GM23338 (cell line): ENCODE measurements around the gene JAK2. TPM values are rescaled to one million over a fixed set of nuclear protein-coding genes. Genes with fewer than 3 reads are reported as not detected.
"Not testable (repeated sequence)": the region's sequence is repeated elsewhere in the genome, so short reads cannot be mapped to it uniquely, and the experiment has no call there.

Source experiments
- ATAC-seq: fragments of 200-7000 bp; cut with Tn5 transposase; 3 replicates; pipeline ENCODE4 v1.9.1; 2020
- DNase-seq: peaks from one replicate; pipeline ENCODE4 v3.0.0-alpha.2; 2015; ENCODE audit warnings: low spot score
- H2AFZ ChIP-seq: fragments of 200-600 bp; sonication (generic); 2 replicates; pipeline ENCODE4 v1.8.0; 2016; ENCODE audit warnings: antibody characterized with exemption, mild to moderate bottlenecking, moderate library complexity
- H3F3A ChIP-seq: fragments of 200-600 bp; sonication (generic); replicated peaks from 2 replicates; pipeline ENCODE4 v1.8.0; 2017; ENCODE audit warnings: antibody characterized with exemption, mixed run types, low read depth
- H3K27ac ChIP-seq: fragments of 200-600 bp; sonication (generic); 2 replicates; pipeline ENCODE4 v1.6.1; 2016; ENCODE audit warnings: low read depth
- H3K27me3 ChIP-seq: fragments of 200-600 bp; sonication (generic); 2 replicates; pipeline ENCODE4 v1.8.0; 2016; ENCODE audit warnings: mild to moderate bottlenecking, mixed run types, moderate library complexity; ENCODE audit not compliant: insufficient read depth
- H3K36me3 ChIP-seq: fragments of 200-600 bp; sonication (generic); 2 replicates; pipeline ENCODE4 v1.8.0; 2016; ENCODE audit warnings: mild to moderate bottlenecking; ENCODE audit not compliant: insufficient read depth
- H3K4me1 ChIP-seq: fragments of 200-600 bp; sonication (generic); 2 replicates; pipeline ENCODE4 v1.8.0; 2016; ENCODE audit warnings: mild to moderate bottlenecking, moderate library complexity; ENCODE audit not compliant: insufficient read depth
- H3K4me2 ChIP-seq: fragments of 200-600 bp; sonication (generic); 2 replicates; pipeline ENCODE4 v1.7.1; 2017; ENCODE audit warnings: mixed run types
- H3K4me3 ChIP-seq: fragments of 200-600 bp; sonication (generic); 2 replicates; pipeline ENCODE4 v1.6.1; 2016; ENCODE audit warnings: mixed run types
- H3K79me2 ChIP-seq: fragments of 200-600 bp; sonication (generic); replicated peaks from 2 replicates; pipeline ENCODE4 v1.8.0; 2017; ENCODE audit warnings: mild to moderate bottlenecking; ENCODE audit not compliant: insufficient read depth
- H3K9me2 ChIP-seq: fragments of 200-600 bp; sonication (generic); 2 replicates; pipeline ENCODE4 v1.8.0; 2017; ENCODE audit not compliant: insufficient read depth
- H4K20me1 ChIP-seq: fragments of 200-600 bp; sonication (generic); replicated peaks from 2 replicates; pipeline ENCODE4 v1.8.0; 2017; ENCODE audit warnings: mild to moderate bottlenecking; ENCODE audit not compliant: insufficient read depth
- H3K27ac Mint-ChIP-seq: 2 replicates; pipeline ENCODE4 v1.8.0; 2020; ENCODE audit warnings: inconsistent platforms, mild to moderate bottlenecking, moderate library complexity, mixed read lengths
- H3K27me3 Mint-ChIP-seq: 3 replicates; pipeline ENCODE4 v1.8.0; 2022; ENCODE audit warnings: low read depth, mild to moderate bottlenecking, moderate library complexity, mixed read lengths, inconsistent platforms; ENCODE audit not compliant: insufficient read depth, poor library complexity
- H3K36me3 Mint-ChIP-seq: 3 replicates; pipeline ENCODE4 v1.8.0; 2021; ENCODE audit warnings: low read depth, mild to moderate bottlenecking, inconsistent platforms, moderate library complexity, mixed read lengths
- H3K4me1 Mint-ChIP-seq: 3 replicates; pipeline ENCODE4 v1.8.0; 2020; ENCODE audit warnings: mild to moderate bottlenecking, inconsistent platforms, mixed read lengths
- H3K4me3 Mint-ChIP-seq: 3 replicates; pipeline ENCODE4 v1.8.0; 2021; ENCODE audit warnings: moderate library complexity, mild to moderate bottlenecking, inconsistent platforms, mixed read lengths
- H3K9me3 Mint-ChIP-seq: 3 replicates; pipeline ENCODE4 v1.8.0; 2020; ENCODE audit warnings: moderate library complexity, mild to moderate bottlenecking, inconsistent platforms, mixed read lengths
- CREB1 ChIP-seq: fragments of 250-450 bp; sonication (Bioruptor Pico); IDR thresholded peaks from 2 replicates; pipeline ENCODE4 v1.5.0; 2020; ENCODE audit warnings: low read depth, mild to moderate bottlenecking, moderate library complexity
- EZH2 ChIP-seq: fragments of 200-600 bp; sonication (generic); IDR thresholded peaks from one replicate; pipeline ENCODE4 v1.8.0; 2017; ENCODE audit warnings: antibody characterized with exemption, mild to moderate bottlenecking, low read depth; ENCODE audit not compliant: unreplicated experiment
- JUNB ChIP-seq: IDR thresholded peaks from one replicate; pipeline ENCODE4 v1.6.1; 2016; ENCODE audit warnings: antibody characterized with exemption; ENCODE audit not compliant: unreplicated experiment
- NANOG ChIP-seq: IDR thresholded peaks from 2 replicates; pipeline ENCODE4 v1.6.1; 2016; ENCODE audit warnings: antibody characterized with exemption, borderline replicate concordance
- POLR2AphosphoS5 ChIP-seq: IDR thresholded peaks from 2 replicates; pipeline ENCODE4 v1.6.1; 2016; ENCODE audit warnings: antibody characterized with exemption, low read depth
- STAT1 ChIP-seq: IDR thresholded peaks from one replicate; pipeline ENCODE4 v1.6.1; 2016; ENCODE audit warnings: antibody characterized with exemption; ENCODE audit not compliant: unreplicated experiment
- ZNF114 ChIP-seq: fragments of 250-450 bp; sonication (Bioruptor Pico); IDR thresholded peaks from 2 replicates; pipeline ENCODE4 v1.5.0; 2020; ENCODE audit warnings: mild to moderate bottlenecking, moderate library complexity
- ZNF331 ChIP-seq: fragments of 250-450 bp; sonication (Bioruptor Pico); IDR thresholded peaks from 2 replicates; pipeline ENCODE4 v1.5.0; 2020; ENCODE audit warnings: low read depth, mild to moderate bottlenecking, moderate library complexity
- polyA plus RNA-seq: library from polyadenylated mRNA; unstranded; fragments of >200 nt; fragmentation: Nextera tagmentation; extraction: Ambion mirVana; gene quantifications from 2 replicates; pipeline ENCODE4 v1.2.1, GENCODE V29; 2016
- total RNA-seq: library from RNA; depleted of rRNA; stranded (reverse); fragments of >200 nt; shearing (Covaris generic); gene quantifications from 2 replicates; pipeline ENCODE4 v1.2.3, GENCODE V29; 2014
- TF ChIP-seq, protein P1 (sequence below): IDR thresholded peaks from 2 replicates; pipeline ENCODE4 v1.6.1; 2016; ENCODE audit warnings: antibody characterized with exemption
- TF ChIP-seq, protein P2 (sequence below): IDR thresholded peaks from one replicate; pipeline ENCODE4 v1.6.1; 2018; ENCODE audit warnings: antibody characterized with exemption; ENCODE audit not compliant: unreplicated experiment
- TF ChIP-seq, protein P3 (sequence below): fragments of 250-450 bp; sonication (Bioruptor Pico); IDR thresholded peaks from 2 replicates; pipeline ENCODE4 v1.5.0; 2020; ENCODE audit warnings: mild to moderate bottlenecking, moderate library complexity

The JAK2 gene
- total and polyA plus RNA-seq, 2 experiments from 2014 or later = 1.1 to 3.0 TPM

DNA sequence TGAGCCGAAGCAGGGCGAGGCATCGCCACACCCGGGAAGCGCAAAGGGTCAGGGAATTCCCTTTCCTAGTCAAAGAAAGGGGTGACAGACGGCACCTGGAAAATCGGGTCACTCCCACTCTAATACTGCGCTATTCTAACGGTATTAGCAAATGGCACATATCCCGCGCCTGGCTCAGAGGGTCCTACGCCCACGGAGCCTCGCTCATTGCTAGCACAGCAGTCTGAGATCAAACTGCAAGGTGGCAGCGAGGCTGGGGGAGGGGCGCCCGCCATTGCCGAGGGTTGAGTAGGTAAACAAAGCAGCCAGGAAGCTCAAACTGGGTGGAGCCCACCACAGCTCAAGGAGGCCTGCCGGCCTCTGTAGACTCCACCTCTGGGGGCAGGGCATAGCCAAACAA lies 46.9 kb downstream of the JAK2 start:
- not testable (repeated sequence) for H3K79me2 ChIP-seq, H3K27me3 Mint-ChIP-seq, H3K9me2 ChIP-seq, H3K4me2 ChIP-seq, H3K27ac ChIP-seq, ATAC-seq, H3K4me3 Mint-ChIP-seq, DNase-seq, H3K27me3 ChIP-seq, H3F3A ChIP-seq, H3K4me1 Mint-ChIP-seq, H3K36me3 ChIP-seq, H3K4me3 ChIP-seq, H2AFZ ChIP-seq, H4K20me1 ChIP-seq, H3K4me1 ChIP-seq
- Mint-ChIP-seq H3K27ac (peak overlapping the region; percentile 52; the same call in 1 of the 2 replicates), H3K36me3 (peaks cover 25% of the 10 kb centered on the region), H3K9me3 (peaks cover 19% of the 10 kb centered on the region; the same call in 2 of the 3 replicates)

DNA sequence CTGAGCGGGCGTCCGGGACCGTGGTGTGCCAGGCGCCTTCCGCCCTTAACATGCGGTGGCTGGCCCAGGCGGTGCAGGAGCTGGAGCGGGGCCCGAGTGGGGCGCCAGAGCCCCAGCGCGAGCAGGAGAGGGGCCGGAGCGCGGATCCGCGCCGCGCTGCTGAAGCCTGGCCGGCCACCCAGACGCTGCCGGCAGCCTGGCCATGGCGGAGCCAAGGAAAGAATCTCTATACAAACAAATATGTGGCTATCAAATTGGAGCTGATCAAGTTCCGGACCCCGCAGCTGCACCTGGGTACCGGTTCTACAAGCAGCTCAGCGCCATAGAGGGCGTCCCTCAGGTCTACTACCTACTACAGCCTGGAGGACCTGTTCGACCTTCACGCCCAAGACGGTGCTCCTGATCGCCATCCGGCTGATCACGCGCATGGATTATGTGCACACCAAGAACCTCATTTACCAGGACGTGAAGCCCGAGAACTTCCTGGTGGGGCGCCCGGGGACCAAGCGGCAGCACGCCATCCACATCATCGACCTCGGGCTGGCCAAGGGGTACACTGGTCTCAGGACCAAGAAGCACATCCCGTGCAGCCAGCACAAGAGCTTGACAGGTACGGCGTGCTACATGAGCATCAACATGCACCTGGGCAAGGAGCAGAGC lies 55.8 kb downstream of the JAK2 start:
- H3K27ac Mint-ChIP-seq = no peak overlapping the region
- H2AFZ ChIP-seq = no peak overlapping the region
- no peaks in the 10 kb centered on the region for H3K27me3 ChIP-seq
- ATAC-seq (no peak; the same call in 2 of the 3 replicates), DNase-seq (no peak)
- H3F3A ChIP-seq = no peaks in the 10 kb centered on the region
- H3K27ac ChIP-seq = no peak overlapping the region
- H3K36me3 ChIP-seq = no peaks in the 10 kb centered on the region
- H3K27me3 Mint-ChIP-seq = no peaks in the 10 kb centered on the region
- H3K4me3 ChIP-seq = no peak overlapping the region
- H3K79me2 ChIP-seq = no peaks in the 10 kb centered on the region
- H3K9me3 Mint-ChIP-seq = peaks cover 3% of the 10 kb centered on the region; the same call in 1 of the 3 replicates
- H3K4me2 ChIP-seq = no peak overlapping the region
- H3K4me1 Mint-ChIP-seq = no peaks in the 10 kb centered on the region
- TF ChIP-seq, protein P1, sequence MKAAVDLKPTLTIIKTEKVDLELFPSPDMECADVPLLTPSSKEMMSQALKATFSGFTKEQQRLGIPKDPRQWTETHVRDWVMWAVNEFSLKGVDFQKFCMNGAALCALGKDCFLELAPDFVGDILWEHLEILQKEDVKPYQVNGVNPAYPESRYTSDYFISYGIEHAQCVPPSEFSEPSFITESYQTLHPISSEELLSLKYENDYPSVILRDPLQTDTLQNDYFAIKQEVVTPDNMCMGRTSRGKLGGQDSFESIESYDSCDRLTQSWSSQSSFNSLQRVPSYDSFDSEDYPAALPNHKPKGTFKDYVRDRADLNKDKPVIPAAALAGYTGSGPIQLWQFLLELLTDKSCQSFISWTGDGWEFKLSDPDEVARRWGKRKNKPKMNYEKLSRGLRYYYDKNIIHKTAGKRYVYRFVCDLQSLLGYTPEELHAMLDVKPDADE = no peak
- no peak for TF ChIP-seq JUNB
- no peak for TF ChIP-seq CREB1 (CRISPR knock-in tag)
- TF ChIP-seq, protein P2, sequence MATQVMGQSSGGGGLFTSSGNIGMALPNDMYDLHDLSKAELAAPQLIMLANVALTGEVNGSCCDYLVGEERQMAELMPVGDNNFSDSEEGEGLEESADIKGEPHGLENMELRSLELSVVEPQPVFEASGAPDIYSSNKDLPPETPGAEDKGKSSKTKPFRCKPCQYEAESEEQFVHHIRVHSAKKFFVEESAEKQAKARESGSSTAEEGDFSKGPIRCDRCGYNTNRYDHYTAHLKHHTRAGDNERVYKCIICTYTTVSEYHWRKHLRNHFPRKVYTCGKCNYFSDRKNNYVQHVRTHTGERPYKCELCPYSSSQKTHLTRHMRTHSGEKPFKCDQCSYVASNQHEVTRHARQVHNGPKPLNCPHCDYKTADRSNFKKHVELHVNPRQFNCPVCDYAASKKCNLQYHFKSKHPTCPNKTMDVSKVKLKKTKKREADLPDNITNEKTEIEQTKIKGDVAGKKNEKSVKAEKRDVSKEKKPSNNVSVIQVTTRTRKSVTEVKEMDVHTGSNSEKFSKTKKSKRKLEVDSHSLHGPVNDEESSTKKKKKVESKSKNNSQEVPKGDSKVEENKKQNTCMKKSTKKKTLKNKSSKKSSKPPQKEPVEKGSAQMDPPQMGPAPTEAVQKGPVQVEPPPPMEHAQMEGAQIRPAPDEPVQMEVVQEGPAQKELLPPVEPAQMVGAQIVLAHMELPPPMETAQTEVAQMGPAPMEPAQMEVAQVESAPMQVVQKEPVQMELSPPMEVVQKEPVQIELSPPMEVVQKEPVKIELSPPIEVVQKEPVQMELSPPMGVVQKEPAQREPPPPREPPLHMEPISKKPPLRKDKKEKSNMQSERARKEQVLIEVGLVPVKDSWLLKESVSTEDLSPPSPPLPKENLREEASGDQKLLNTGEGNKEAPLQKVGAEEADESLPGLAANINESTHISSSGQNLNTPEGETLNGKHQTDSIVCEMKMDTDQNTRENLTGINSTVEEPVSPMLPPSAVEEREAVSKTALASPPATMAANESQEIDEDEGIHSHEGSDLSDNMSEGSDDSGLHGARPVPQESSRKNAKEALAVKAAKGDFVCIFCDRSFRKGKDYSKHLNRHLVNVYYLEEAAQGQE = no peak
- no peak for TF ChIP-seq POLR2AphosphoS5
- TF ChIP-seq ZNF331 (CRISPR knock-in tag) = no peak
- TF ChIP-seq EZH2 = no peak
- no peak for TF ChIP-seq STAT1
- no peak for TF ChIP-seq NANOG
- no peak for TF ChIP-seq ZNF114
- TF ChIP-seq, protein P3, sequence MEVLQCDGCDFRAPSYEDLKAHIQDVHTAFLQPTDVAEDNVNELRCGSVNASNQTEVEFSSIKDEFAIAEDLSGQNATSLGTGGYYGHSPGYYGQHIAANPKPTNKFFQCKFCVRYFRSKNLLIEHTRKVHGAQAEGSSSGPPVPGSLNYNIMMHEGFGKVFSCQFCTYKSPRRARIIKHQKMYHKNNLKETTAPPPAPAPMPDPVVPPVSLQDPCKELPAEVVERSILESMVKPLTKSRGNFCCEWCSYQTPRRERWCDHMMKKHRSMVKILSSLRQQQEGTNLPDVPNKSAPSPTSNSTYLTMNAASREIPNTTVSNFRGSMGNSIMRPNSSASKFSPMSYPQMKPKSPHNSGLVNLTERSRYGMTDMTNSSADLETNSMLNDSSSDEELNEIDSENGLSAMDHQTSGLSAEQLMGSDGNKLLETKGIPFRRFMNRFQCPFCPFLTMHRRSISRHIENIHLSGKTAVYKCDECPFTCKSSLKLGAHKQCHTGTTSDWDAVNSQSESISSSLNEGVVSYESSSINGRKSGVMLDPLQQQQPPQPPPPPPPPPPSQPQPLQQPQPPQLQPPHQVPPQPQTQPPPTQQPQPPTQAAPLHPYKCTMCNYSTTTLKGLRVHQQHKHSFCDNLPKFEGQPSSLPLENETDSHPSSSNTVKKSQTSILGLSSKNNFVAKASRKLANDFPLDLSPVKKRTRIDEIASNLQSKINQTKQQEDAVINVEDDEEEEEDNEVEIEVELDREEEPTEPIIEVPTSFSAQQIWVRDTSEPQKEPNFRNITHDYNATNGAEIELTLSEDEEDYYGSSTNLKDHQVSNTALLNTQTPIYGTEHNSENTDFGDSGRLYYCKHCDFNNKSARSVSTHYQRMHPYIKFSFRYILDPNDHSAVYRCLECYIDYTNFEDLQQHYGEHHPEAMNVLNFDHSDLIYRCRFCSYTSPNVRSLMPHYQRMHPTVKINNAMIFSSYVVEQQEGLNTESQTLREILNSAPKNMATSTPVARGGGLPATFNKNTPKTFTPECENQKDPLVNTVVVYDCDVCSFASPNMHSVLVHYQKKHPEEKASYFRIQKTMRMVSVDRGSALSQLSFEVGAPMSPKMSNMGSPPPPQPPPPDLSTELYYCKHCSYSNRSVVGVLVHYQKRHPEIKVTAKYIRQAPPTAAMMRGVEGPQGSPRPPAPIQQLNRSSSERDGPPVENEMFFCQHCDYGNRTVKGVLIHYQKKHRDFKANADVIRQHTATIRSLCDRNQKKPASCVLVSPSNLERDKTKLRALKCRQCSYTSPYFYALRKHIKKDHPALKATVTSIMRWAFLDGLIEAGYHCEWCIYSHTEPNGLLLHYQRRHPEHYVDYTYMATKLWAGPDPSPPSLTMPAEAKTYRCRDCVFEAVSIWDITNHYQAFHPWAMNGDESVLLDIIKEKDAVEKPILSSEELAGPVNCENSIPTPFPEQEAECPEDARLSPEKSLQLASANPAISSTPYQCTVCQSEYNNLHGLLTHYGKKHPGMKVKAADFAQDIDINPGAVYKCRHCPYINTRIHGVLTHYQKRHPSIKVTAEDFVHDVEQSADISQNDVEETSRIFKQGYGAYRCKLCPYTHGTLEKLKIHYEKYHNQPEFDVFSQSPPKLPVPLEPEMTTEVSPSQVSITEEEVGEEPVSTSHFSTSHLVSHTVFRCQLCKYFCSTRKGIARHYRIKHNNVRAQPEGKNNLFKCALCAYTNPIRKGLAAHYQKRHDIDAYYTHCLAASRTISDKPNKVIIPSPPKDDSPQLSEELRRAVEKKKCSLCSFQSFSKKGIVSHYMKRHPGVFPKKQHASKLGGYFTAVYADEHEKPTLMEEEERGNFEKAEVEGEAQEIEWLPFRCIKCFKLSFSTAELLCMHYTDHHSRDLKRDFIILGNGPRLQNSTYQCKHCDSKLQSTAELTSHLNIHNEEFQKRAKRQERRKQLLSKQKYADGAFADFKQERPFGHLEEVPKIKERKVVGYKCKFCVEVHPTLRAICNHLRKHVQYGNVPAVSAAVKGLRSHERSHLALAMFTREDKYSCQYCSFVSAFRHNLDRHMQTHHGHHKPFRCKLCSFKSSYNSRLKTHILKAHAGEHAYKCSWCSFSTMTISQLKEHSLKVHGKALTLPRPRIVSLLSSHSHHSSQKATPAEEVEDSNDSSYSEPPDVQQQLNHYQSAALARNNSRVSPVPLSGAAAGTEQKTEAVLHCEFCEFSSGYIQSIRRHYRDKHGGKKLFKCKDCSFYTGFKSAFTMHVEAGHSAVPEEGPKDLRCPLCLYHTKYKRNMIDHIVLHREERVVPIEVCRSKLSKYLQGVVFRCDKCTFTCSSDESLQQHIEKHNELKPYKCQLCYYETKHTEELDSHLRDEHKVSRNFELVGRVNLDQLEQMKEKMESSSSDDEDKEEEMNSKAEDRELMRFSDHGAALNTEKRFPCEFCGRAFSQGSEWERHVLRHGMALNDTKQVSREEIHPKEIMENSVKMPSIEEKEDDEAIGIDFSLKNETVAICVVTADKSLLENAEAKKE (CRISPR knock-in tag) = no peak
- H3K4me3 Mint-ChIP-seq = no peak overlapping the region
- peaks cover 6% of the 10 kb centered on the region; the same call in 1 of the 2 replicates for H3K4me1 ChIP-seq
- peaks cover 13% of the 10 kb centered on the region; the same call in 2 of the 3 replicates for H3K36me3 Mint-ChIP-seq
- no peaks in the 10 kb centered on the region for H4K20me1 ChIP-seq
- no peaks in the 10 kb centered on the region for H3K9me2 ChIP-seq
